Measurements from ENCODE around the gene MYF5.
A peak's percentile ranks its signal among the peaks of the same experiment; 100 is the strongest.

DNA sequence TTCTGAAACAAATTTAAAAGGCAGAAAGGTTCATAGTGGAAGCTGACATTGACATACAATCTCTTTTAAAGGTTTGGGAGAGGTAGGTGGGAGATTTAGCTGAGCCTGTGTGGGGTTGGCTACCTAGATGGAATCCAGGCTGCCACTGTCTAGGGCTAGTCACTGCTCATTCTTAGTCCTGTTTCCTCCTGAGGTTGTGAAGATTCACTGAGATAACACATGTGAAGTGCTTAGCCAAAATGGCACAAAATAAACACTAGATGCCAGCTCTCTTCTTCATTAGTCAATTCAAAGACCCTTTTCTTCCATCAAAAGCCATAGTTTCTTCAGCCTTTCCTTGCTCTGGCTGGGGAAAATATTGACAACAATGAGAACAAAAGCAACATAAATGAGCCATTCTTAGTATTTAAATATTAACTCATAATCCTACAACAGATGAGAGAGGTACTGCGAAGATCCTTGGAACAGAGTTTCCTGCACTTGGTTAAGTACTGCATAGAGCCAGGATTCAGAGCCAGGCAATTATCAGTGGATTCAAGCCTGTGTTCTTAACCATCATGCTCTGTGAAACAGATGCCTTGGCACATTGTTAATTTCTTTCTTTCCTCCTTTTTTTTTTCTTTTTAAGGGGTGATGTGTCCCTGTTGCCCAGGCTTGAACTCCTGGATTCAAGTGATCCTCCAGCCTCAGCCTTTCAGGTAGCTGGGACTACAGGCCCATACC lies 5.8 kb upstream of the MYF5 start:
- TF ChIP-seq, protein P1, sequence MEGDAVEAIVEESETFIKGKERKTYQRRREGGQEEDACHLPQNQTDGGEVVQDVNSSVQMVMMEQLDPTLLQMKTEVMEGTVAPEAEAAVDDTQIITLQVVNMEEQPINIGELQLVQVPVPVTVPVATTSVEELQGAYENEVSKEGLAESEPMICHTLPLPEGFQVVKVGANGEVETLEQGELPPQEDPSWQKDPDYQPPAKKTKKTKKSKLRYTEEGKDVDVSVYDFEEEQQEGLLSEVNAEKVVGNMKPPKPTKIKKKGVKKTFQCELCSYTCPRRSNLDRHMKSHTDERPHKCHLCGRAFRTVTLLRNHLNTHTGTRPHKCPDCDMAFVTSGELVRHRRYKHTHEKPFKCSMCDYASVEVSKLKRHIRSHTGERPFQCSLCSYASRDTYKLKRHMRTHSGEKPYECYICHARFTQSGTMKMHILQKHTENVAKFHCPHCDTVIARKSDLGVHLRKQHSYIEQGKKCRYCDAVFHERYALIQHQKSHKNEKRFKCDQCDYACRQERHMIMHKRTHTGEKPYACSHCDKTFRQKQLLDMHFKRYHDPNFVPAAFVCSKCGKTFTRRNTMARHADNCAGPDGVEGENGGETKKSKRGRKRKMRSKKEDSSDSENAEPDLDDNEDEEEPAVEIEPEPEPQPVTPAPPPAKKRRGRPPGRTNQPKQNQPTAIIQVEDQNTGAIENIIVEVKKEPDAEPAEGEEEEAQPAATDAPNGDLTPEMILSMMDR (IDR thresholded peaks at IDR 0.05): peak; percentile 31
- TF ChIP-seq ZFX (IDR thresholded peaks at IDR 0.05; ENCODE audit: borderline replicate concordance): no peak
